ENCODE data around the gene BARHL1.

DNA sequence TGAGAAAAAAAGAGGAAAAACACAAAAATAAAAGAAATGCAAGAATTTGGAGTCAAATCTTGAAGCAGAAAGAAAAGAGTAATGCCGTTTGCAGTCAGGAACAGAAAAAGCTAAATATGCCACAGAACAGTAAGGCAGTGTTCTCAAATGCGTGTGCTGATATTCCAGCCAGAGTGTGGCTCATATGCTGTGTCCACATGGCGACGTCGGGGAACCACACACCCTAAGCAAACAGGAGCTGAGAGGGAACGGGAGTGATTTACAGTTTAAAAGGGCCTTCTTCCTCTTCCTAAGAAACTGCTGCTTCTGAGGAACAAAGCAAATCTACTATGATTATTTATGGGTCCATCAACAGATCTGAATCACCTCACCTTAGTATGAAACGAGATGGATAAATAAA lies 44.7 kb downstream of the BARHL1 start:
- TF ChIP-seq POLR2A (IDR thresholded peaks at IDR 0.05; ENCODE audit: borderline replicate concordance, extremely low read depth, insufficient read depth, insufficient read length) (no peak), SRF (IDR thresholded peaks at IDR 0.05; ENCODE audit: low read depth) (no peak), EZH2phosphoT487 (IDR thresholded peaks at IDR 0.05; ENCODE audit: borderline replicate concordance) (no peak), YY1 (IDR thresholded peaks at IDR 0.05; ENCODE audit: extremely low read depth, insufficient replicate concordance, low read depth, low read length) (no peak)
- TF ChIP-seq, protein P1, sequence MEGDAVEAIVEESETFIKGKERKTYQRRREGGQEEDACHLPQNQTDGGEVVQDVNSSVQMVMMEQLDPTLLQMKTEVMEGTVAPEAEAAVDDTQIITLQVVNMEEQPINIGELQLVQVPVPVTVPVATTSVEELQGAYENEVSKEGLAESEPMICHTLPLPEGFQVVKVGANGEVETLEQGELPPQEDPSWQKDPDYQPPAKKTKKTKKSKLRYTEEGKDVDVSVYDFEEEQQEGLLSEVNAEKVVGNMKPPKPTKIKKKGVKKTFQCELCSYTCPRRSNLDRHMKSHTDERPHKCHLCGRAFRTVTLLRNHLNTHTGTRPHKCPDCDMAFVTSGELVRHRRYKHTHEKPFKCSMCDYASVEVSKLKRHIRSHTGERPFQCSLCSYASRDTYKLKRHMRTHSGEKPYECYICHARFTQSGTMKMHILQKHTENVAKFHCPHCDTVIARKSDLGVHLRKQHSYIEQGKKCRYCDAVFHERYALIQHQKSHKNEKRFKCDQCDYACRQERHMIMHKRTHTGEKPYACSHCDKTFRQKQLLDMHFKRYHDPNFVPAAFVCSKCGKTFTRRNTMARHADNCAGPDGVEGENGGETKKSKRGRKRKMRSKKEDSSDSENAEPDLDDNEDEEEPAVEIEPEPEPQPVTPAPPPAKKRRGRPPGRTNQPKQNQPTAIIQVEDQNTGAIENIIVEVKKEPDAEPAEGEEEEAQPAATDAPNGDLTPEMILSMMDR (IDR thresholded peaks at IDR 0.05 in 2 of 3, conservative IDR thresholded peaks at IDR 0.05 in 1 of 3; ENCODE audit: borderline replicate concordance in 1 of 3, insufficient read depth in 1 of 3, low read depth in 2 of 3, low read length in 2 of 3), result no peak

Measured in HCT116 (cell line).